Measurements from ENCODE around the gene MAP2. TPM values are rescaled to one million over a fixed set of nuclear protein-coding genes. Genes with fewer than 3 reads are reported as not detected.
"Not testable (repeated sequence)": the region's sequence is repeated elsewhere in the genome, so short reads cannot be mapped to it uniquely, and the experiment has no call there.

MAP2 gene
- total RNA-seq, 2 experiments from 2014 or later = not detected

DNA sequence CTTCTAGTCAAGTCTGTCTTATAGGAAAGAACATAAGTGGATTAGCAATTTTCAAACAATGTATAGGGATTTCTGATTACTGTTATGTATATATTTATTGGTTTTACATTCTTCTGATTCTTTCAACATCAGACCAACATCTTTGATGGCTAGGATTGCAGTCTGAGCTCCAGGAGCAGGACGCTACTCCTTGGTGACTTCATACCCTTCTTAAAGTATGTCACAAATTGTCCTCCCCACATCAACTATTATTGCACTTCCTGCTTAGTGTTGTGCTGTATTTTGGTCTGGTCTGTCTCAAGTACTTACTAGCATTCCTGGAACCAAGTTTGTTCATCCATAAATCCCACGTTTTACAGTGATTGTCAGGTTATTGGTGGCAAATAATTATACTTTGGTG lies 49.0 kb downstream of the MAP2 start:
- Mint-ChIP-seq H3K27ac (no peak overlapping the region), H3K4me1 (no peaks in the 10 kb centered on the region), H3K9me3 (no peaks in the 10 kb centered on the region), H3K36me3 (ENCODE audit: low read depth) (no peaks in the 10 kb centered on the region), H3K27me3 (no peaks in the 10 kb centered on the region), H3K4me3 (no peak overlapping the region)
- CTCF ChIA-PET = no interaction called here
- POLR2A ChIA-PET = no interaction called here
- DNase-seq = no peak

DNA sequence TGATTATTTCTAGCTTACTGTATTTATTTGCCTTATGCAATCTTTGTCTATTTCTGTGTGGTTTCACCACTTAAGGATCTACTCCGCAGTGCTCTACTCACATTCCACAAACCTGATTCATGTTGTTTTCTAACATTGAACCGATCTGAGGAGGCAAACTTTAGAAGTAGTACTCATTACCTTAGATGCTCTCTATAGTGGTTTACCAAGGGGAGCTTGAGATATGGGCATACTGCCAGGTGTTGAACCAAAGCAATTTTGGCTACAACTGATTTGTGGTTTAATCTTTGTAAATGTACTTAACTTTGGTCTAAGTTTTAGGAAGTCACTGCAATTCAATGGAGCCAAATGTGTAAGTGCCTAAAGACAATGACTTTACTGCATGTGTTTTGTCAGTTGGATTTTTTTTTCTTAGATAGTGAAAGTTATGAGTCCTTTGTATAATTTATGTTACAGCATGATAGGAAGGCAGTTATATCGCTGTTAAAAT lies 50.1 kb downstream of the MAP2 start:
- no peak overlapping the region for H3K27ac Mint-ChIP-seq
- no peak overlapping the region for H3K4me3 Mint-ChIP-seq
- no peaks in the 10 kb centered on the region for H3K36me3 Mint-ChIP-seq (ENCODE audit: low read depth)
- H3K4me1 Mint-ChIP-seq = no peaks in the 10 kb centered on the region
- no peaks in the 10 kb centered on the region for H3K9me3 Mint-ChIP-seq
- DNase-seq = no peak
- no peaks in the 10 kb centered on the region for H3K27me3 Mint-ChIP-seq
- ChIA-PET POLR2A (no interaction called here), CTCF (no interaction called here)

DNA sequence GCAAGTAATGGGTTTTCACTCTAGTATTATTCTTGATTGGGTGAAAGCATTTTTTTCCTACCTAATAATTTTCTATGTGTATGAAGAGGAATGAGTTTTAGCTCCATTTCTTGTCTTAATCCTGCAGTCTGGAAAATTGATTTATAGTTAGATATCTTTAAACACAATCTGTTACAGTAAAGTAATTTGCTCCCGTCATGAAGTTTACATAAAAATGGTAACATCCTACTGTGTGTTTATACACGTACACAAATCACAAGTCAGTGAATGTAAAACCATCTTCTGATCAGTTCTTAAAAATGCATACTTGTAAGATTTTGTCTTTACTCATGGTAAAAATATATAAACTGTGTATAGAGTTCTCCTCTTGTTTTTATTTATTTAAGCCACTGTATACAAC lies 51.1 kb downstream of the MAP2 start:
- DNase-seq = no peak
- POLR2A ChIA-PET = no interaction called here
- no peaks in the 10 kb centered on the region for H3K36me3 Mint-ChIP-seq (ENCODE audit: low read depth)
- H3K9me3 Mint-ChIP-seq = no peaks in the 10 kb centered on the region
- H3K4me1 Mint-ChIP-seq = no peaks in the 10 kb centered on the region
- CTCF ChIA-PET = no interaction called here
- H3K27ac Mint-ChIP-seq = no peak overlapping the region
- H3K27me3 Mint-ChIP-seq = no peaks in the 10 kb centered on the region
- H3K4me3 Mint-ChIP-seq = no peak overlapping the region

DNA sequence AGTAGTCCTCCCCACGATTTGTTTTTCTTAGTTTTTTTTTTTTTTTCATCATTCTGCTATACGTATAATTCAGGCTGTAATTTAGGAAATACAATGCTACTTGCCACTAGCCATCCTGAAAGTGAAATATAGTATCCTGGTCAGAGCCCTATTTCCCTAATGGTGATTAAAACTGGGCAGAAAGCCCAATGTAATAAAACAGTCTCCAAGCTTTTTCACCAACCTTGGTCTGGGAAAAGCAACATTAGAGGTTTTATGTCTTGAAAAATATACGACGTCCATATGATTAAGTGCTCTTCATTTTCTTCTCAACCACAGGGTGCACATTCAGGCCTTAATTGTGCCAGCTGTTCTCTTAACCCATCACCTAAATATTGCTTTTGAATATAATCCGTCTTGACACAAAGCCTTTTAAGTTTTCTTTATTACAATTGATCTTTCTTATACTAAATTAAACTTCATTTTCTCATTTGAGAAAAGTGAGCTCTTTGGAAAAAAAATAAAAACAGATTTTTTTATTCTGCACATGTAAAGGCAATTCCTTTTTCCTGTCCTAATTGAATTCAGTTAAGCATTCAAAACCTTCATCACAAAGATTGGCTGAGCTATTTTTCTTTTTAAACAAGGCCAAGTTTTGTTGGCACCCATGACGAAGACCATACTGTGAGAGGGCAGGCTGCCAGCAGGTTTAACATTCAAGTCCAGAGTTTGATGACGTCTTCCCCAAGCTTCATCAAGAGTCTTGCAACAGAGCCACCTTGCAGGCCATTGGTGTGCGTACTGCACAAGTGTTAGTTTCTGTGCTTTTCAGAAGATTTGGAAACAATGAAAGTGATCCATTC lies 52.7 kb downstream of the MAP2 start:
- no peaks in the 10 kb centered on the region for H3K27me3 Mint-ChIP-seq
- H3K36me3 Mint-ChIP-seq (ENCODE audit: low read depth) = no peaks in the 10 kb centered on the region
- no peak for DNase-seq
- ChIA-PET CTCF (no interaction called here), POLR2A (no interaction called here)
- no peaks in the 10 kb centered on the region for H3K4me1 Mint-ChIP-seq
- no peak overlapping the region for H3K27ac Mint-ChIP-seq
- no peak overlapping the region for H3K4me3 Mint-ChIP-seq
- H3K9me3 Mint-ChIP-seq = no peaks in the 10 kb centered on the region

DNA sequence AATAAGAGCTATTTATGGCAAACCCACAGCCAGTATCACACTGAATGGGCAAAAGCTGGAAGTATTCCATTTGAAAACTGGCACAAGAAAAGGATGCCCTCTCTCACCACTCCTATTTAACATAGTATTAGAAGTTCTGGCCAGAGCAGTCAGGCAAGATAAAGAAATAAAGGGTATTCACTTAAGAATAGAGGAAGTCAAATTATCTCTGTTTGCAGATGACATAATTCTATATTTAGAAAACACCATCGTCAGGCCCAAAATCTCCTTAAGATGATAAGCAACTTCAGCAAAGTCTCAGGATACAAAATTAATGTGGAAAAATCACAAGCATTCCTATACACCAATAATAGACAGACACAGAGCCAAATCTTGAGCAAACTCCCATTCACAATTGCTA lies 68.4 kb downstream of the MAP2 start:
- H3K4me3 Mint-ChIP-seq; H3K27me3 Mint-ChIP-seq; H3K27ac Mint-ChIP-seq; DNase-seq; CTCF ChIA-PET; H3K36me3 Mint-ChIP-seq (ENCODE audit: low read depth); H3K9me3 Mint-ChIP-seq; POLR2A ChIA-PET; H3K4me1 Mint-ChIP-seq: not testable (repeated sequence)

DNA sequence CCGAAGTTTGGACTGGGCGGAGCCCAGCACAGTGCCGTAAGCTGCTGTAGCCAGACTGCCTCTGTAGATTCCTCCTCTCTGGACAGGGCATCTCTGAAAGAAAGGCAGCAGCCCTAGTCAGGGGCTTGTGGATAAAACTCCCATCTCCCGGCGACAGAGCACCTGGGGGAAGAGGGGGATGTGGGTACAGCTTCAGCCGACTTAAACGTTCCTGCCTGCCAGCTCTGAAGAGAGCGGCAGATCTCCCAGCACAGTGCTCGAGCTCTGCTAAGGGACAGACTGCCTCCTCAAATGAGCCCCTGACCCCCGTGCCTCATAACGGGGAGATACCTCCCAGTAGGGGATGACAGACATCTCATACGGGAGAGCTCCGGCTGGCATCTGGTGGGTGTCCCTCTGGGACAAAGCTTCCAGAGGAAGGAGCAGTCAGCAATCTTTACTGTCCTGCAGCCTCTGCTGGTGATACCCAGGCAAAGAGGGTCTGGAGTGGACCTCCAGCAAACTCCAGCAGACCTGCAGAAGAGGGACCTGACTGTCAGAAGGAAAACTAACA lies 71.3 kb downstream of the MAP2 start:
- peaks cover 13% of the 10 kb centered on the region for H3K9me3 Mint-ChIP-seq
- DNase-seq; H3K36me3 Mint-ChIP-seq (ENCODE audit: low read depth); POLR2A ChIA-PET; CTCF ChIA-PET; H3K27me3 Mint-ChIP-seq; H3K27ac Mint-ChIP-seq; H3K4me1 Mint-ChIP-seq; H3K4me3 Mint-ChIP-seq: not testable (repeated sequence)

DNA sequence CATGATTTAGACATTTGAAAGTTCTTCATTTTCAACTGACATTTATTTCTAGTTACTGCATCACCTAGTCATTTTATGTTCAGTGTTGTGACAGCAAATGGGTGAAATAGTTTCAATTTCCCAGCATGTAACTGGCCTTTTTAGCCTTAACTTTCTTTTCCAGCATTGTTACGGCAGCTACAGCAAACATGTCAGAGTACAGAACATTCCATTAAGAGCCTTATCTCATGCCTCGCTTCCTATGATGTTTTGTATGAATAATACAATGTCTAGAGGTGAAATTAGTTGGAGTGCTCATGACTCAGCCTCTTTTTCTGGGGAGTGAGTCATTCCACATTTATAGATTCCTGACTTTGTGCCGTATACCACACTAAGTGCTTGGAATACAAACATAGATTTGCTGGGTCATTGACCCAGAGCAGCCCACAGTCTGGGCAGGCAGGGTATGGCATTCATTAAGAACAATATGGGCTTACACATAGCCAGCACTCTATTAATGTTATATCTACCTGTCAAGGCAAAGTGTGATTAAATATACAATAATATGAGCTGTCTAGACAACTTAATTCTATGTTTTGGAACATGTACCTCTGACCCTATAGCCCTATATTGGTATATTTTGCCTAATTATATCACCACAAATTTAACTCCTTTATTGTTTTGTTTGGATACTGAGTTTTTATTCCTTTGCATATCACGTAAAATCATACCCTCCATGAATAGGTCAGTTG lies 72.2 kb downstream of the MAP2 start:
- Mint-ChIP-seq H3K36me3 (ENCODE audit: low read depth) (no peaks in the 10 kb centered on the region), H3K4me1 (no peaks in the 10 kb centered on the region), H3K9me3 (peaks cover 13% of the 10 kb centered on the region), H3K4me3 (no peak overlapping the region), H3K27me3 (no peaks in the 10 kb centered on the region), H3K27ac (no peak overlapping the region)
- POLR2A ChIA-PET = no interaction called here
- CTCF ChIA-PET = no interaction called here
- no peak for DNase-seq

DNA sequence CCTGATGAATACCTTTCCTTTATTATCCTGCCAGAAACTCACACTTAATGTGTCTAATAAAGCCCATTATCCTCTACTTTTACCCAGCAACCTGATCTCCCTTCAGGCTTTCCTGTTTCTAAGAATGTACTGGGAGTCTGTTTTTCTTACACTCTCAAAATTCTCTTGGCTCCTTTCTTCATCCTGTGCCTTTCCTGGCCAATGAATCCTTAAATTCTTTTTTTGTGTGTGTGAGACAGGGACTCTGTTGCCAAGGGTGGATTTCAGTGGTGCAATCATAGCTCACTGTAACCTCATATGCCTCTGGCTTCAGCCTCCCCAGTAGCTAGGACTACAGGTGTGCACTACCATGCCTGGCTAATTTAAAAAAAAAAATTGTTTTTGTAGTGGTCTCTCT lies 72.7 kb downstream of the MAP2 start:
- DNase-seq = no peak
- Mint-ChIP-seq H3K4me1 (no peaks in the 10 kb centered on the region), H3K27ac (no peak overlapping the region), H3K36me3 (ENCODE audit: low read depth) (no peaks in the 10 kb centered on the region), H3K27me3 (no peaks in the 10 kb centered on the region), H3K4me3 (no peak overlapping the region), H3K9me3 (peaks cover 12% of the 10 kb centered on the region)
- POLR2A ChIA-PET = no interaction called here
- CTCF ChIA-PET = no interaction called here

DNA sequence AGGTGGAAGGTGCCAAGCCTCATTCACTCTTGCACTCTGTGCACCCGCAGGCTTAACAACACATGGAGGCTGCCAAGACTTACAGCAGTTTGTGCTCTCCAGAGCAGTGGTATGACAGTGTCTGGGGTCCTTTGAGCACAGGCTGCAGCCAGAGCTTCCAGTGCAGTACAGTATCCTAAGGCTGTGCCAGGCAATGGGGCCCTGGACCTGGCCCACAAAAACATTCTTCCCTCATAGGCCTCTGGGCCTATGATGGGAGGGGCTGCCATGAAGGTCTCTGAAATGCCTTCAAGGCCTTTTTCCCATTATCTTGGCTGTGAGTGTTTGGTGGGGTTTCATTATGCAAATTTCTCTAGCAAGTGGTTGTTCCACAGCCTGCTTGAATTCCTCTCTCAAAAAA lies 74.8 kb downstream of the MAP2 start:
- POLR2A ChIA-PET = no interaction called here
- Mint-ChIP-seq H3K4me1 (no peaks in the 10 kb centered on the region), H3K4me3 (no peak overlapping the region), H3K27me3 (no peaks in the 10 kb centered on the region), H3K9me3 (peaks cover 5% of the 10 kb centered on the region), H3K27ac (no peak overlapping the region), H3K36me3 (ENCODE audit: low read depth) (no peaks in the 10 kb centered on the region)
- no peak for DNase-seq
- CTCF ChIA-PET = no interaction called here

DNA sequence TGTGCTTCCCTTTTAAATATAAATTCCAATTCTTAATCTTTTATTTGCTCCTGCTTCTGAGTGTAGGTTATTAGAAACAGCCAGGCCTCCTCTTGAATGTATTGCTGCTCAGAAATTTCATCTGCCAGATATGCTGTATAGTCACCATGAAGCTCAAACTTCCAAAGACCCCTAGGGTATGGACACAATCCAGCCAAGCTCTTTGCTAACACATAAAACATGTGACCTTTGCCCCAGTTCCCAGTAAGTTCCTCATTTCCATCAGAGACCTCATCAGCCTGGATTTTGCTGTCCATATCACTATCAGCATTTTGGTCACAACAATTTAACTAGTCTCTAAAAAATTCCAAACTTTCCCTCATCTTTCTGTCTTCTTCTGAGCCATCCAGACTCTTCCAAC lies 75.2 kb downstream of the MAP2 start:
- Mint-ChIP-seq H3K36me3 (ENCODE audit: low read depth) (no peaks in the 10 kb centered on the region), H3K4me3 (no peak overlapping the region), H3K27me3 (no peaks in the 10 kb centered on the region), H3K4me1 (no peaks in the 10 kb centered on the region), H3K27ac (no peak overlapping the region), H3K9me3 (peaks cover 5% of the 10 kb centered on the region)
- no peak for DNase-seq
- POLR2A ChIA-PET = no interaction called here
- CTCF ChIA-PET = no interaction called here

DNA sequence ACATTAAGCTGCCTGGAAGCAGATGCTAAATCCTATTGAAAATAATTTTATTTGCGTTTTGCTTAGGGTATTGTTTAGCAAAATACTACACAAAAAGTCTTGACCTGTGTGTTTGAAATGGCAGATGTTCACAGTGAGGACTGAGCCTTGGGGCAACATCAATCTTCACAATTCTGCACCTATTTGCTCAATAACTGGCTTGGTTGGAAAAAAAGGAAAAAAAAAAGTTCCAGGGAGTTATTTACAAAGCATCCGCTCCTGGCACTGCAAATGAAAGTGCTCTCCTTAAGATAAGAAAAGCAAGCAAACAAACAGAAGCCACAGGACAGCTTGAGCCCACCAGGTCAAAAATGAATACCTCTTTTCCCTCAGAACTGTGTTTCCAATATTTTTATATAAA lies 77.7 kb downstream of the MAP2 start:
- DNase-seq = no peak
- H3K9me3 Mint-ChIP-seq = peaks cover 5% of the 10 kb centered on the region
- CTCF ChIA-PET = no interaction called here

DNA sequence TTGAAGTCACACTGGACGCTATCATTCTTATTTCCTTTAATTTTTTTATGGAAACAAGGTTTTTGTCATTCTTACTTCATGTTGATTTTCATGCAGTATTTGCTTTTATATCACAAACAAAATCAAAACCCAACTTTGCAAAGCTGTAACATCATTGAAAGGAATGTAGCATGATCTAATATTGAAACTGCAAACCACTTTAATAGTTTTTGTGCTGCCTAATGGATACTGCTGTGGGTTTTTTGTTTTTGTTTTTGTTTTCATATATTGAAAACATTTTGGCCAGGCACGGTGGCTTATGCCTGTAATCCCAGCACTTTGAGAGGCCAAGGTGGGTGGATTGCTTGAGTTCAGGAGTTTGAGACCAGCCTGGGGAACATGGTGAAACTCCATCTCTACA lies 81.6 kb downstream of the MAP2 start:
- Mint-ChIP-seq H3K4me3 (no peak overlapping the region), H3K4me1 (no peaks in the 10 kb centered on the region), H3K27ac (no peak overlapping the region), H3K27me3 (no peaks in the 10 kb centered on the region), H3K9me3 (no peaks in the 10 kb centered on the region), H3K36me3 (ENCODE audit: low read depth) (no peaks in the 10 kb centered on the region)
- ChIA-PET POLR2A (no interaction called here), CTCF (no interaction called here)
- DNase-seq = no peak

More for the DNA sequence above, 77.7 kb downstream of the MAP2 start:
- Mint-ChIP-seq H3K27ac (no peak overlapping the region), H3K27me3 (no peaks in the 10 kb centered on the region), H3K4me1 (no peaks in the 10 kb centered on the region), H3K4me3 (no peak overlapping the region), H3K36me3 (ENCODE audit: low read depth) (no peaks in the 10 kb centered on the region)
- POLR2A ChIA-PET = no interaction called here

DNA sequence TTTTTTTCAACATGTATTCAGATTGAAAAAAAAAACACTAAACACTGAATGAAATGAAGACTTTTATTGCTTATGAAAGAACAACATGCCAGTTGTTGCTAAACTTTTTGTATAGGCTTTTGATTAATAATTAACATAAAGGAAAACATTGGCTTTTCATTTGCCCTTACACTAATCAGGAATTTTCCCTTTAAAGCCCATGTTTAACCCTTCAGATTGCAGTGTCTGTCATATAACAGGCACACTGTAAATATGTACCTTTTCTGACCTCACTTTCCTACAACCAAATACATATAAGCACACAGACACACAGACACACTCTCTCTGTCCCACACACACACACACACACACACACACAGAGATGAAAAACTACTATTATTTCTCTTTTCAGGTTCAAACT lies 84.4 kb downstream of the MAP2 start:
- ChIA-PET POLR2A (no interaction called here), CTCF (no interaction called here)
- H3K9me3 Mint-ChIP-seq = no peaks in the 10 kb centered on the region
- H3K4me1 Mint-ChIP-seq = no peaks in the 10 kb centered on the region
- no peak overlapping the region for H3K4me3 Mint-ChIP-seq
- H3K27me3 Mint-ChIP-seq = no peaks in the 10 kb centered on the region
- H3K36me3 Mint-ChIP-seq (ENCODE audit: low read depth) = no peaks in the 10 kb centered on the region
- no peak for DNase-seq
- H3K27ac Mint-ChIP-seq = no peak overlapping the region

DNA sequence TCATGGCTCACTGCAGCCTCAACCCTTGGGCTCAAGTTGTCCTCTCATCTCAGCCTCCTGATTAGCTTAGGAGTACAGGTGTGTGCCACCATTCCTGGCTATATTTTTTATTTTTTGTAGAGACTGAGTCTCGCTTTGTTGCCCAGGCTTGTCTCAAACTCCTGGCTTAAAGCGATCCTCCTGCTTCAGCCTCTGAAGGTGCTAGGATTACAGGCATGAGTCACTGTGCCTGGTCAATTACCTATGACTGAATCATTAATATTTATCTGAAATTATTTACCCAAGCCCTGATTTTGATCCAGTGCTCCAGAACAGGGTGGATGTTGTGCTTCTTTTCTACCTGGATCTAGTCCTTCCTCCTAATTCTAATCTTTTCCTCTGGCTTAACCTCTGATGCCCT lies 87.8 kb downstream of the MAP2 start:
- no peaks in the 10 kb centered on the region for H3K36me3 Mint-ChIP-seq (ENCODE audit: low read depth)
- H3K27me3 Mint-ChIP-seq = no peaks in the 10 kb centered on the region
- H3K4me1 Mint-ChIP-seq = no peaks in the 10 kb centered on the region
- no peaks in the 10 kb centered on the region for H3K9me3 Mint-ChIP-seq
- no peak for DNase-seq
- H3K4me3 Mint-ChIP-seq = no peak overlapping the region
- ChIA-PET POLR2A (no interaction called here), CTCF (no interaction called here)
- no peak overlapping the region for H3K27ac Mint-ChIP-seq
